CD14-positive monocyte (primary cell): Measurements from ENCODE around the gene NIP7. TPM values are rescaled to one million over a fixed set of nuclear protein-coding genes. Genes with fewer than 3 reads are reported as not detected.

ENCODE experiments used
- DNase-seq, 3 donors: peaks; one replicate each; pipeline ENCODE4 v3.0.0-alpha.2; 2011 to 2022
- H2AFZ ChIP-seq: 2 replicates; pipeline ENCODE4 v1.6.0; 2012; ENCODE audit warnings: mild to moderate bottlenecking, low read depth, low read length, inconsistent platforms; ENCODE audit not compliant: insufficient read depth, poor library complexity, severe bottlenecking
- H3K27ac ChIP-seq, 2 donors: 1 replicate in 1 of 2; 2 replicates in 1 of 2; pipeline ENCODE4 v1.5.1; 2012 to 2013; ENCODE audit warnings: low read length in 2 of 2, control low read depth in 1 of 2, inconsistent platforms in 1 of 2, low read depth in 1 of 2, mild to moderate bottlenecking in 1 of 2
- H3K27me3 ChIP-seq, 2 donors: one replicate each; pipeline versions ENCODE4 v1.6.0 to v1.6.1; 2011 to 2013; ENCODE audit warnings: low read length in 2 of 2; ENCODE audit not compliant: control insufficient read depth in 2 of 2, insufficient read depth in 2 of 2
- H3K36me3 ChIP-seq, 2 donors: replicated peaks in 1 of 2; 1 replicate in 1 of 2; 2 replicates in 1 of 2; pipeline versions ENCODE4 v1.5.1 to v1.6.1; 2012 to 2013; ENCODE audit warnings: low read length in 2 of 2, control low read depth in 1 of 2, inconsistent platforms in 1 of 2, mild to moderate bottlenecking in 1 of 2; ENCODE audit not compliant: insufficient read depth in 2 of 2, control insufficient read depth in 1 of 2
- H3K4me1 ChIP-seq, 2 donors: 1 replicate in 1 of 2; 2 replicates in 1 of 2; pipeline versions ENCODE4 v1.5.1 to v1.6.1; 2012 to 2013; ENCODE audit warnings: low read length in 2 of 2, control low read depth in 1 of 2, inconsistent platforms in 1 of 2, mild to moderate bottlenecking in 1 of 2, moderate library complexity in 1 of 2; ENCODE audit not compliant: insufficient read depth in 2 of 2, control insufficient read depth in 1 of 2
- H3K4me2 ChIP-seq: replicated peaks from 2 replicates; pipeline ENCODE3; 2012; ENCODE audit warnings: low read length, moderate library complexity, mild to moderate bottlenecking; ENCODE audit not compliant: poor library complexity, severe bottlenecking; ENCODE audit errors: extremely low read depth
- H3K4me3 ChIP-seq, 3 experiments: fragments of 200-600 bp in 1 of 3; sonication (generic) in 1 of 3; replicated peaks in 1 of 3; 1 replicate in 2 of 3; 2 replicates in 1 of 3; pipeline ENCODE4 v1.5.1; 2011 to 2013; ENCODE audit warnings: low read length in 3 of 3, mild to moderate bottlenecking in 3 of 3, control low read depth in 2 of 3, low read depth in 2 of 3, inconsistent platforms in 1 of 3, moderate library complexity in 1 of 3
- H3K79me2 ChIP-seq: 2 replicates; pipeline ENCODE4 v1.6.0; 2012; ENCODE audit warnings: mild to moderate bottlenecking, control low read depth, inconsistent platforms, low read length, moderate library complexity; ENCODE audit not compliant: insufficient read depth
- H3K9ac ChIP-seq: 2 replicates; pipeline ENCODE4 v1.6.0; 2017; ENCODE audit warnings: low read length, mild to moderate bottlenecking; ENCODE audit not compliant: insufficient read depth, poor library complexity, severe bottlenecking
- H3K9me3 ChIP-seq, 2 donors: replicated peaks in 1 of 2; 1 replicate in 1 of 2; 2 replicates in 1 of 2; pipeline versions ENCODE4 v1.5.1 to v1.6.1; 2012 to 2013; ENCODE audit warnings: low read length in 2 of 2, control low read depth in 1 of 2; ENCODE audit not compliant: control insufficient read depth in 1 of 2, insufficient read depth in 1 of 2
- H4K20me1 ChIP-seq: 2 replicates; pipeline ENCODE4 v1.6.0; 2012; ENCODE audit warnings: mild to moderate bottlenecking, low read length, control low read depth, moderate library complexity; ENCODE audit not compliant: insufficient read depth
- H3K27ac Mint-ChIP-seq, 7 donors: one replicate each; pipeline ENCODE4 v1.8.0; 2020; ENCODE audit warnings: mild to moderate bottlenecking in 7 of 7, mixed read lengths in 7 of 7, moderate library complexity in 6 of 7, inconsistent platforms in 2 of 7
- H3K27me3 Mint-ChIP-seq, 3 donors: one replicate each; pipeline ENCODE4 v1.8.0; 2021 to 2022; ENCODE audit warnings: low read depth in 3 of 3, mild to moderate bottlenecking in 3 of 3, mixed read lengths in 3 of 3, moderate library complexity in 3 of 3, inconsistent platforms in 1 of 3
- H3K36me3 Mint-ChIP-seq, 2 donors: one replicate each; pipeline ENCODE4 v1.8.0; 2020; ENCODE audit warnings: mixed read lengths in 2 of 2, inconsistent platforms in 1 of 2, mild to moderate bottlenecking in 1 of 2
- H3K4me1 Mint-ChIP-seq: one replicate; pipeline ENCODE4 v1.8.0; 2020; ENCODE audit warnings: mild to moderate bottlenecking, mixed read lengths
- H3K4me3 Mint-ChIP-seq, 2 donors: one replicate each; pipeline ENCODE4 v1.8.0; 2020; ENCODE audit warnings: mild to moderate bottlenecking in 2 of 2, mixed read lengths in 2 of 2, moderate library complexity in 1 of 2
- H3K9me3 Mint-ChIP-seq, 7 donors: one replicate each; pipeline ENCODE4 v1.8.0; 2020 to 2022; ENCODE audit warnings: mixed read lengths in 7 of 7, mild to moderate bottlenecking in 6 of 7, moderate library complexity in 6 of 7, inconsistent platforms in 2 of 7
- WGBS: methylation state at CpG from one replicate; pipeline ENCODE4 v1.1.5; 2013; ENCODE audit warnings: missing lambda C conversion rate; ENCODE audit not compliant: insufficient coverage; 5-methylcytosine and 5-hydroxymethylcytosine counted together
- intact Hi-C, 2 donors: fragments of 100-400 bp; cut with micrococcal nuclease; formaldehyde crosslinking; loops; one replicate each; pipeline versions ENCODE4 v1.15.0 to v1.15.1; 2023
- polyA plus RNA-seq, 3 donors: library from polyadenylated mRNA; depleted of rRNA in 1 of 3; unstranded in 2 of 3; stranded (reverse) in 1 of 3; fragments of 300-500 nt in 2 of 3; fragments of >200 nt in 1 of 3; fragmentation: Illumina TruSeq in 2 of 3; gene quantifications; 1 replicate in 2 of 3; 2 replicates in 1 of 3; pipeline ENCODE4 v1.2.3, GENCODE V29; 2012 to 2021
- TF ChIP-seq, protein P1 (sequence below): fragments of 200-600 bp; IDR thresholded peaks from one replicate; pipeline ENCODE4 v1.8.0; 2022; ENCODE audit warnings: antibody characterized with exemption, mild to moderate bottlenecking

The NIP7 gene
- polyA plus RNA-seq, 3 donors: 3.0 to 16.4 (median 14.2) TPM

DNA sequence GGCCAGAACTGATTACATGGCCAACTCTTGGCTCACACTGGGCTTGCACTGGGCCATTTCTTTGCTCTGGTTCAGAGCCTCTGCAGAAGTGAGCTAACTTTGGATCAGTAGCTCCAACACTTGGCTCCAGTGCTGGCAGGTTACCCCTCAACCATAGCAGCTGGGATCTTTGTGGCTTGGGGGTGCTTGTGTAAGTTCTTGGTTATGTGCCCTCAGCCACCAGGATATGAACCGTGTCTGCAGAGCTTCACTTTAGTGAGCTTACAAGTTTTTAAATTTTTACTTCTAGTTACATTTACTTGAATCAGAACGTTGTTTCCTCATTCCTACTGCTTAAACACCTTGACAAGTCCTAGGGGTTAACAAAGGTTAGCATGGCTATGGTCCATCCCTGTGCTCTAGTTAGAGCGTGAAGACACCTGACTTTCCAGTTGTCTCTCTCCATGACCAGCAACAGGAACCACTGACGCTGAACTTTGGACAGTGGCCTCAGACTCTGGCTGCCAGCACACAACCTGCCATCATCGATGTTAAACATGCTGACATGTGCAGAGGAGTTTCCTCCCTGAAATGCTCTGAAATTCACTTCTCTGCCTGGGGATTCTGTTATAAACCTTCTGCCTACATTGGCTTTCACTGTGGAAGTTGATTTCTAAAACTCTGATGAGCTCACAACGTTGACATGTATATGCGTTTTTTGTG, 13.2 kb upstream of the NIP7 start:
- peaks cover 0 to 1% (median 1%) of the 10 kb centered on the region in 3 donors for H3K27me3 Mint-ChIP-seq

DNA sequence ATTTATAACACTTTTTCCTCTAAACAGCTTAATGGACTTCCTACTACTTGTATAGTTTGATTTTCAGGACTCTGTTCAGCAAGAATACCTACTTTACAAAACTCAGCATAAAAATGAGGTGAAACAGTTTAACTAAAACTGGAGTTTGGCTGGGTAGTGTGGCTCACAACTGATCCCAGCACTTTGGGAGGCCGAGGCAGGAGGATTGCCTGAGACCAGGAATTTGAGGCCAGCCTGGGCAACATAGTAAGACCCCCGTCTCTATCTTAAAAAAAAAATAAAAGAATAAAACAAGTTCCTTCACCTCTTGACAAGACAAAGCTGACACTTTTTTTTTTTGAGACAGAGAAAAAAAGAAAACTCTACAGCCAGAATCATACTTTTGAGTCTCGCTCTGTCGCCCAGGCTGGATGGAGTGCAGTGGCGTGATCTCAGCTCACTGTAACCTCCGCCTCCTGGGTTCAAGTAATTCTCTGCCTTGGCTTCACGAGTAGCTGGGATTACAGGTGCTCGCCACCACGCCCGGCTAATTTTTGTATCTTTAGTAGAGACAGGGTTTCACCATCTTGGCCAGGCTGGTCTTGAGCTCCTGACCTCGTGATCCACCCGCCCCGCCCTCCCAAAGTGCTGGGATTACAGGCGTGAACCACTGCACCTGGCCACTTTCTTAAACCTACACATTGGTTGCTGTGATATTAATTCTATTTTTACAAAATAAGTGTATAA, 11.8 kb upstream of the NIP7 start:
- Mint-ChIP-seq H3K4me1 (peaks cover 34% of the 10 kb centered on the region), H3K27me3 (peaks cover 0 to 1% (median 1%) of the 10 kb centered on the region in 3 donors), H3K36me3 (peaks cover 44 to 66% of the 10 kb centered on the region in 2 donors), H3K4me3 (no peak overlapping the region), H3K9me3 (peaks cover 0 to 2% (median 0%) of the 10 kb centered on the region in 7 donors), H3K27ac (peak overlapping the region in 3 of 7 donors; percentile 10 to 41 (median 14))
- DNase-seq: no peak
- Histone ChIP-seq H4K20me1 (peaks cover 61% of the 10 kb centered on the region), H2AFZ (no peak overlapping the region), H3K9me3 (no peaks in the 10 kb centered on the region), H3K36me3 (peaks cover 35 to 65% of the 10 kb centered on the region in 2 donors), H3K4me1 (peaks cover 13 to 27% of the 10 kb centered on the region in 2 donors), H3K4me3 (no peak overlapping the region), H3K9ac (no peak overlapping the region), H3K79me2 (peaks cover 63% of the 10 kb centered on the region), H3K27ac (no peak overlapping the region), H3K4me2 (no peak overlapping the region), H3K27me3 (no peaks in the 10 kb centered on the region)
- 100% methylated on average over 4 of the region's 14 CpGs for WGBS
- TF ChIP-seq, protein P1, sequence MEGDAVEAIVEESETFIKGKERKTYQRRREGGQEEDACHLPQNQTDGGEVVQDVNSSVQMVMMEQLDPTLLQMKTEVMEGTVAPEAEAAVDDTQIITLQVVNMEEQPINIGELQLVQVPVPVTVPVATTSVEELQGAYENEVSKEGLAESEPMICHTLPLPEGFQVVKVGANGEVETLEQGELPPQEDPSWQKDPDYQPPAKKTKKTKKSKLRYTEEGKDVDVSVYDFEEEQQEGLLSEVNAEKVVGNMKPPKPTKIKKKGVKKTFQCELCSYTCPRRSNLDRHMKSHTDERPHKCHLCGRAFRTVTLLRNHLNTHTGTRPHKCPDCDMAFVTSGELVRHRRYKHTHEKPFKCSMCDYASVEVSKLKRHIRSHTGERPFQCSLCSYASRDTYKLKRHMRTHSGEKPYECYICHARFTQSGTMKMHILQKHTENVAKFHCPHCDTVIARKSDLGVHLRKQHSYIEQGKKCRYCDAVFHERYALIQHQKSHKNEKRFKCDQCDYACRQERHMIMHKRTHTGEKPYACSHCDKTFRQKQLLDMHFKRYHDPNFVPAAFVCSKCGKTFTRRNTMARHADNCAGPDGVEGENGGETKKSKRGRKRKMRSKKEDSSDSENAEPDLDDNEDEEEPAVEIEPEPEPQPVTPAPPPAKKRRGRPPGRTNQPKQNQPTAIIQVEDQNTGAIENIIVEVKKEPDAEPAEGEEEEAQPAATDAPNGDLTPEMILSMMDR: no peak
- intact Hi-C loops: no loop called here

More for the DNA sequence above, 13.2 kb upstream of the NIP7 start:
- H3K27ac ChIP-seq: peak overlapping the region in 1 of 2 donors; percentile 31
- WGBS: 96% methylated on average over 4 of the region's 7 CpGs
- no peak overlapping the region for H2AFZ ChIP-seq
- TF ChIP-seq, protein P1: no peak
- H3K27me3 ChIP-seq: no peaks in the 10 kb centered on the region
- H3K36me3 ChIP-seq: peaks cover 48 to 66% of the 10 kb centered on the region in 2 donors
- peaks cover 34% of the 10 kb centered on the region for H3K4me1 Mint-ChIP-seq
- H3K4me1 ChIP-seq: peaks cover 13 to 27% of the 10 kb centered on the region in 2 donors
- no peak overlapping the region for H3K4me3 Mint-ChIP-seq
- no peak overlapping the region for H3K4me3 ChIP-seq
- peaks cover 64% of the 10 kb centered on the region for H3K79me2 ChIP-seq
- H3K36me3 Mint-ChIP-seq: peaks cover 49 to 69% of the 10 kb centered on the region in 2 donors
- intact Hi-C loops: no loop called here
- no peak overlapping the region for H3K9ac ChIP-seq
- H3K4me2 ChIP-seq: no peak overlapping the region
- no peaks in the 10 kb centered on the region for H3K9me3 ChIP-seq
- peaks cover 75% of the 10 kb centered on the region for H4K20me1 ChIP-seq
- no peak for DNase-seq
- no peaks in the 10 kb centered on the region for H3K9me3 Mint-ChIP-seq
- peak overlapping the region in 1 of 7 donors; percentile 25 for H3K27ac Mint-ChIP-seq
